GM18951 (cell line): ENCODE measurements around the gene FSTL4.
"Not testable (repeated sequence)": the region's sequence is repeated elsewhere in the genome, so short reads cannot be mapped to it uniquely, and the experiment has no call there.

Experiments used
- POLR2A ChIP-seq: IDR thresholded peaks from 4 replicates; pipeline ENCODE4 v1.6.1; 2011; ENCODE audit warnings: mild to moderate bottlenecking; ENCODE audit not compliant: insufficient read length, insufficient read depth; ENCODE audit errors: extremely low read depth
- in situ Hi-C: fragments of 300-500 bp; cut with MboI; formaldehyde crosslinking; loops from one replicate; pipeline ENCODE4 v1.12.0; 2022; ENCODE audit warnings: low sequenced_read_pairs, mixed read lengths, inconsistent platforms; ENCODE audit not compliant: unreplicated experiment

Gene FSTL4

DNA sequence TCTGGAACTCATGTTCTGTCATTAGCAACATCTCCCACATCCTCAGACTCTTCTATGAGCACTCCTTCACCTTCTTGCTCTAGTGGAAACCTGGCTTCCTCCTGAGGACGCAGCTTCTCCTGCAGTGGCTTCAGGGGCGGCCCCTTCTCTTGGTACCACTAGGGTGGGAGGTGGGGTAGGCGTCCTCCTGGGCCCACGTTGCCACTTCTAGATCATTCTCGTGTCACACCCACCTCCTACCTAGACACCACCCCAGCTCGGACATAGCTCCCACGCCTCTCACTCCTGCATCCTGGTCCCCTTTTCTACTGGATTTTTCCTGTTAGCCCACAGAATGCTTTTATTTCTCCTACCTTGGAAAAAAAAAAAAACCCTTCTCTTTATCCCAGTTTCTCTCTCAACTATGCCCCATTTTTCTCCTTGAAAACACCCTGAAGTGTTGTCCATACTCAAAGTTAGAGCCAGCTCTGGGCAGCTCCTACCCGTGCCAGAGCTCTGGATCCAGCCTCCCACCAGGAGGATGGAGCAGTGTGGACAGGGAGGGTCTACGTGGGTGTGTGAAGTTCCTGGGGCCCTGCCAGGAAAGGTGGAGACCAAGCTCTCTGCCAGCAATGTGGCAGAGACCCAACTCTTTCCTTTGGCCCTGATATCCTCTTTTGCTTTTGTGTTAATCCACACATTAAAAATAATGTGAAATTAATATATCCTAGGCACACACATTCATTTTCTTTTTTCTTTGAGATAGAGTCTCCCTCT, 381.3 kb downstream of the FSTL4 start:
- TF ChIP-seq POLR2A: no peak
- in situ Hi-C loops: no loop called here

DNA sequence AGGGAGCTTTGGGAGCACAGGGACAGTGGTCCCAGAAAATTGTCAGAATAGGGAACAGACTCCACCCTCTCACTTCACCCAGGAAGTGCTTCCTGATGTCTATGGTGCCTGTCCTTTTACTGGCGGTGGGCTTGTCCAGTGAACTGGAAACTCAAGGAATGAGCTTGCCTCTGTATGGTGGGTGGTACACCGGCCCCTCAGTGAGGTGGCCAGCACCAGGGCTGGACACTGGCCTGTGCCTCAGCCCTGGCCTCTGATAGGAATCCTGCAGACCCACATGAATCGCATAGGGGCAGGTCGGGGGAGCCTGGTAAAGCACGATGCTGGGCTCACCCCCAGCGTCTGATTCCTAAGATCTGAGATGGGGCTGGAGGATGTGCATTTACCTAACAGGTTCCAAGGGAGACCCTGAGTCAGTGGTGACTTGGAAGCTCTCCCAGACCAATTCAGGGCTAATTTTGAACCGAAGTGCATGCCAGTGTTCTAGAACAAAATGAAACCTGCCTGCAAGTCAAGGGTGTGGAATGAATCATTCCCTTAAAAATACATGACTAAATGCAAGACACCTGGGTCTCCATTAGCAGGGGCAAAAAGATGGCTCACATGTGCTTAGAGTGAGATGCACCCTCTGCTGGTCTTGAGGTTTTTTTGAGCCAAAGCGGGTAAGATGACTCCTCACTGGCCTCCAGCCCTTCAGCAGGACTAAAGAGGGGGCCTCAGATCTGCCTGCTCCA, 382.2 kb downstream of the FSTL4 start:
- in situ Hi-C loops: no loop called here
- no peak for TF ChIP-seq POLR2A

DNA sequence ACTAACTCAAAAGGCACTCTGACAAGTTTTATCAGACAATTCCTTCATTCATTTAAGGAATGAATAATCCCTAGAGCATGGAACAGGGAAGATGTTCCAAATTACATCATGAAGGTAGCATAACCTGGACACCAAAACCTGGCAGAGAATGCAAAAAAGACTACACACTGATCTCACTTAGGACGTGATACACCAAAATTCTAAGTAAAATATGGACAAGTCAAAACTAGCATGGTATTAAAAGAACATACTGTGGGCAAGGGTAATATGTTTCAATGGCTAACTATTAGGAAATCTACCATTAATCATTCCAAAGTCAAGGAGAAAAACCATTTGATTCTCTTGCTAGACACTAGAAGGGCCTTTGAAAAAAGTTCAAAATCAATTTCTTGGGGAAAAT, 384.0 kb downstream of the FSTL4 start:
- TF ChIP-seq POLR2A: no peak
- in situ Hi-C loops: no loop called here

DNA sequence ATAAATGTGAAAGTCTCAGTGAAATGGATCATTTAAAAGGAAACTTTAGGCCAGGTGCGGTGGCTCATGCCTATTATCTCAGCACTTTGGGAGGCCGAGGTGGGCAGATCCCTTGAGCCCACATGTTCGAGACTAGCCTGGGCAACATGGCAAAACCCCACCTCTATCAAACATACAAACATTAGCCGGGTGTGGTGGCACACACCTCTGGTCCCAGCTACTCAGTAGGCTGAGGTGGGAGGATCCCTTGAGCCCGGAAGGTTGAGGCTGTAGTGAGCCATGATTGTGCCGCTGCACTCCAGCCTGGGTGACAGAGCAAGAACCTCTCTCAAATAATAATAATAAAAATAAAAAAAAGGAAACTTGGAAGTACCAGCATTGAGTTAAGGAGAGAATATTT, 384.4 kb downstream of the FSTL4 start:
- in situ Hi-C loops: no loop called here
- TF ChIP-seq POLR2A: no peak

DNA sequence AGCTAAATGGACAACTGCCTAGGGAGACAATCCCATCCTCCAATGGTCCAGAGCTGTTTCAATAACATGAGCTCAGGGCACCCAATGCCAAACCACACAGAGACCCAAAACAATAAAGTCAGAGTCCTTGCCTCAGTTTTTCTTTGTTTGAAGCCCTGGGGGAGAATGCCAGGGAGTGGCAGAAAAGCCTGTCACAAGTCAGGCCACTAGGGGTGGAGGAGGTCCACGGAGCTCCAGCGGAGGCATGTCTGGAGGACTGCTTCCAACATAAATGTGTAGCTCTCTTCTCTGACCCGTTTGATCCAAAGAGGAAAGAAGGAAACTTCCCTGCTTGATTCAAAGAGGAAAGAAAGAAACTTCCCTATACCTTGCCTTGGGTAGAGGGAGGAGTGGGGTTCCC, 385.3 kb downstream of the FSTL4 start:
- TF ChIP-seq POLR2A: no peak

DNA sequence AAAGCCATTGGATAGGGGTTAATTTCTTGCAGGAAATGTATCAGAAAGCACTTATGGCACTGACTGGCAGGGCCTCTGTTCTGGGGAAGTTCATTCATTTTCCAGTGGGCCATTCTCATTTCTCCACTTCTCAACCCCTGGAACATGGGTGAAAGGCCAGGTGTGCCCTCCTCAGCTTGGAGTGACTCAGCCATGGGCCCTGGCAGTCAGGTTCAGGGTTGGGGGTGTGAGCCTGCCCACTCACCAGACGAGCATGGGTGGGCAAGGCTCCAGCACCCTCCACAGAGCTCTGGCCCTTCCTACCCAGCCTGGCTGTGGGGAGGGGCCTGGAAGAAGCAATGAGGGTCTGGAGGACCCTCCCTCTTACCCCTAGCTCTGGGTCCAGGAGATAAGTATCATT, 386.2 kb downstream of the FSTL4 start:
- in situ Hi-C loops: no loop called here
- TF ChIP-seq POLR2A: no peak

More for the DNA sequence above, 385.3 kb downstream of the FSTL4 start:
- in situ Hi-C loops: no loop called here

DNA sequence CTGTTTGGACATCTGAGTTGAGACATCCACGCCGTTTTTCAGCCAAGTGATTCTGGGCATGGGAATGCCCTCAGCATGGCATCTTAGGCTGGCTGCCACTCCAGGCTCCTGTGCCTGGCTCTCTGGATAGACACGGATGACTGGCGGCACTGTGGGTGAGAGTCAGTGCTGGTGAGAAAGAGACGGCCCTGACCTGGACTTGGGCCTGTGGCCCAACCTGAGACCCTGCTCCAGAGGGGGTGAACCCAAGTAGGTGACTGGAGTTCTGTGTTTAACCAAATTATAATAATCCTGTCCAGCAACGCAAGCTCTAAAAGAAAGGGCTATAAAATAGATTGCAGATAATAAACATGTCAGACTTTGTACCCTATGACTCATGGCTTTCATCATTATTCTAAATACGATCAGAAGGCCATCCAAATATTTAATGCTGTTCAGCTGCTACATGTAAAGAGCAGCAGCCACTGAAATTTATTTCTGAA, 386.6 kb downstream of the FSTL4 start:
- no peak for TF ChIP-seq POLR2A
- in situ Hi-C loops: no loop called here

DNA sequence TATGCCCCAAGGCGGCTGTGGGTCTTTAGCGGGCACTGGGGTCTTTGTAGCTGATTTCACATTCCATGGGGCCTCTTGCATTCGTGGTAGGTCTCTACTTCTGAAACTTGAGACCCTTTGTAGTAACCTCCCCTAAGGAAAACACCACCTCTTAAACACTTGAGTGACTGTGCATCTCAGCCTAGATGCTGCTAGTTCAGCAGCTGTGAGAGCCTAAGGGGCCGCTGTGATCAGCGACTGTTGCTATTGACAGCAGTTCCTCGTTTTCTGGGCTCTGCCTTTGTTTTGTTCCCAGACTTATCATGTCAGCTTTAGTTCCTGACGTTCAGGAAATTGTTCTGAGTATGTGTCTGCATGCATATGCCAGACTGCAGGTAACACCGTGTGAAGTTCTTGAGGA, 389.4 kb downstream of the FSTL4 start:
- TF ChIP-seq POLR2A: no peak

DNA sequence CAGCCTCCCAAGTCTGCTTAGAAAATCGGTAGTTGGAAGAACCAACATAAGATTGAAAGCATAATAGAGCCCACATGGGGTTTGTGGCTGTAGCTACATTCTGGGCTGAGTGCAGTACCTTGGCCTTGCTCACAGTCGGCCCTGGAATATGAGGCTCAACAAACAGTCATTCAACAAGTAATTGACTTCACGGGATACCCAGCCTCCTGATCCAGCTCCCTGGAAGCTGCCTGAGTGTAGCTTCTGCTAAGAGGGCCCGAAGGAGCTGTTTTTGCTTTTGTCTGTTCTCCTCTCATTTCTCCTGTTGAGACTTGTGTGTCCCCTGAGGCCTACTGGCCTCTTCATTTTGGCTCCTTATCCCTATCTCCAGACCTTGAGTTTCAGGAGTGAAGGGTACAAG, 389.8 kb downstream of the FSTL4 start:
- in situ Hi-C loops: no loop called here
- no peak for TF ChIP-seq POLR2A

More for the DNA sequence above, 389.4 kb downstream of the FSTL4 start:
- in situ Hi-C loops: no loop called here

DNA sequence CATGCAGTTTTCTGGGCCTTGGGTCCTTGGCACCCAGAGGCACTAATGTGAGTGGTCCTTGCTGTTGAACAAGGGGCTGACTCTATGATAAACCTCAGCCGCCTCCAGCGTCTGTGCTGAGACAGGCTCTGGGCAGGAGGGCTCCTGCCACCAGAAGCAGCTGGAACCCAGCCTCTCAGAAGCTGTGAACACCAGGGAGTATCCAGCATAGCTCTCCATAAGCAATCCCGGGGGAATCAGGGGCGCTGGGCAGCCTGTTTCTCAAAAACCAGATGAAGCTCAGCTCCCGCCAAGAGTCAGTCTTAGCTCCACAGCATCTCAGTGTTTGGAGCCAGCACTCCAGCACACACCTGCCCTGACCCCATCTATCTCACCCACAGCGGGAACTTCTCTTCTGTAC, 390.3 kb downstream of the FSTL4 start:
- in situ Hi-C loops: no loop called here
- no peak for TF ChIP-seq POLR2A

DNA sequence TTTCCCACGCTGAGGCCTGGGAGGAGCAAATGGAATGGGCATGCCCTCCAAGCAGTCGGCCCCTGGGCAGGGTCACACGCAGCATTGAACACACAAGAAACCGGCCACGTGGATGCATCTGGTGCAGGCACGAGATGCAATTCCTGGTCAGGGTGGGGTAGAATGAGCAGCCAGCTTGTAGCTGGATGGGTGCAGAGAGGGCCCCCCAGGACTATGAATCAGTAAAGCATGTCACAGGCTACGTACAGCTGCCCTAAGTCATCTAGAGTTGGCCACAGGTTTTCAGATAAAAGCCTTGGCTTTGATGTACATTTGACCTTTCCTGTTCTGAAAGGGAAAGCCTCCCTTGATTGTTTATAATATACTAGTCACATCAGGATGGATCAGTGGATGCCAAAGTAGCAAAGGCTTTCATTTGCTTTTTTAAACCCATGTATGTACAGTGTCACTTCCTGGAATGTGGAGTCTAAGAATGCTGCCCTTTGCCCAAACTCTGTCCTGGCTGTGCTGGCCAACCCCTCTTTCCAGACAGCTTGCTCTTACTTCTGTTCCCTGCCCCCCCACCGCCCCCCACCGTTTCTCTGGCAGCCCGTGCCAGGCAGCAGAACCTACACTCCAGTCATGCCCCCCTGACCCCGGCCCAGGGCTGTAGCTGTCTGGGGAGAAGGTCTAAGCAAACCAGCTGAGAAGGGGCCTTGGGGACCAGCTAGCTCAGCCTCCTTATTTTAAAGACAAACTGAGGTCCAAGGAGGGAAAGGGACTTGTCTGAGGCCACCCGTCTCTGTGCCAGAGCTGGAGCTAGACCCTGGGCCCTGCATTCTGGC, 391.3 kb downstream of the FSTL4 start:
- in situ Hi-C loops: no loop called here
- no peak for TF ChIP-seq POLR2A

DNA sequence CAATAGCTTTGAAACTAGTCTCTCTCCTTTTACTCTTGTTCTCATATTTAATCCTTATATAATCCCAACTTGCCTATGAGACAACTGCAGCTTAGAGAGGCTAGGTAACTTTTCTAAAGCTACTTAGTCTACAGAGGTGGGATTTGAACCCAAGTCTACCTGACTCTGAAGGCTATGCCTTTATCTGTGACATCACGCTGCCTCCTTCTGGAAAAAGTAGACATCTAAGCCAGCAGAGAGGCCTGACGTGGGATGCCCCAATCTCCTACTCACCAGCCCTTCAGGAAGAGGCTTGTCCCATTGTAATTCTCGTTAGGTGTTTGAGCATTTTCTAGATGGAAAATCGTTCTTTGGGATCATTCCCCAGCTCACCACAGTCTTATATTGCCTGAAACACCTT, 393.0 kb downstream of the FSTL4 start:
- in situ Hi-C loops: no loop called here
- no peak for TF ChIP-seq POLR2A

DNA sequence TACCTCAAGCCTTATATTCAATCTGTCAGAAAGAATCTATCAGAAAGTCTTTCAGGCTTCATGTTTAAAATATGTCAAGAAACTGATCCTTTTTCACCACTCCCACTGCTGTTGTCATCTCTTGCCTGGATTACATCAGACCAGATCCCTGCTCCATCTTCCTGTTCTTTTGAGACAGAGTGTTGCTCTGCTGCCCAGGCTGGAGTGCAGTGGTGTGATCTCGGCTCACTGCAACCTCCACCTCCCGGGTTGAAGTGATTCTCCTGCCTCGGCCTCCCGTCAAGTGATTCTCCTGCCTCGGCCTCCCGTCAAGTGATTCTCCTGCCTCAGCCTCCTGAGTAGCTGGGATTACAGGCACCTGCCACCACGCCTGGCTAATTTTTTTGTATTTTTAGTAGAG, 396.2 kb downstream of the FSTL4 start:
- in situ Hi-C loops: not testable (repeated sequence)

DNA sequence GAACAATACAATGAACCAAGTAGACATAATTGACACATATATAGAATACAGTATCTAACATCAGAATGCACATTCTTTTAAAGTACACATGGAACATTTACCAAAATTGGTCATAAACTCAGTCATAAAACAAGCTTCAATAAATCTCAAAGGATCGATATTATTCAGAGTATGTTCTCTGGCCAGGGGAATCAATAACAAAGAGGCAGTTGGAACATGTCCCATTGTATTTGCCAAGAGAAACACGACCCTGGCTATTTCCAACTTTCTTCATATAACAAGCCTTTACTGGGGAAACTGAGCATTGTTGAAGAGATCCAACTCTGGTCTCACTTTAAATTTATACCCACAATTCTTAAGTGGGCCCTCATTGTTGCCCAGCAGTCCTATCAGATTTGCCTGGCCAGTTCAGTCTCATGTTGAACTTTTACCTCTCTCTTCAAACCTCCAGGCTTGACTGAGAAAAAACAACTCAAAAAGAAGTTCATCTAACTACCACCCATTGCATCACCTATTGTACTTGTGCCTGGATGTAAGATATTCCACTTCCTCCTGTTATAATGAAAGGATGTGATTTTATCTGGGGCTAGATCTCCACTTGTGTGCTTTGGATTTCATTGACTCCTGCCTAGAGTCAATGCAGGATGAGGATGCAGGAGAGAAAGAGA, 398.1 kb downstream of the FSTL4 start:
- no peak for TF ChIP-seq POLR2A
- in situ Hi-C loops: no loop called here
